Measurements from ENCODE around the gene CFHR4.
"Not testable (repeated sequence)": the region's sequence is repeated elsewhere in the genome, so short reads cannot be mapped to it uniquely, and the experiment has no call there.

Gene CFHR4

GRCh38 chr1:196866974-196867373 lies 20.9 kb upstream of the CFHR4 start:
- TF ChIP-seq CTCF (IDR thresholded peaks at IDR 0.05; ENCODE audit: extremely low read depth, missing control alignments) = no peak

GRCh38 chr1:196873385-196873784 lies 14.5 kb upstream of the CFHR4 start:
- DNase-seq (ENCODE audit: low spot score) = no peak
- no peak for TF ChIP-seq CTCF (IDR thresholded peaks at IDR 0.05; ENCODE audit: extremely low read depth, missing control alignments)

More at GRCh38 chr1:196866974-196867373, 20.9 kb upstream of the CFHR4 start:
- no peak for DNase-seq (ENCODE audit: low spot score)

GRCh38 chr1:196875935-196876334 lies 11.9 kb upstream of the CFHR4 start:
- TF ChIP-seq CTCF (IDR thresholded peaks at IDR 0.05; ENCODE audit: extremely low read depth, missing control alignments) = no peak
- DNase-seq (ENCODE audit: low spot score) = no peak

GRCh38 chr1:196877964-196878363 lies 9.9 kb upstream of the CFHR4 start:
- TF ChIP-seq CTCF (IDR thresholded peaks at IDR 0.05; ENCODE audit: extremely low read depth, missing control alignments) = no peak
- DNase-seq (ENCODE audit: low spot score) = no peak

- DNase-seq (ENCODE audit: low spot score) = not testable (repeated sequence)
Observed at GRCh38 chr1:196886560-196886959, 1.3 kb upstream of the CFHR4 start.

GRCh38 chr1:196890668-196891067 lies 2.8 kb downstream of the CFHR4 start:
- no peak for DNase-seq (ENCODE audit: low spot score)
- TF ChIP-seq CTCF (IDR thresholded peaks at IDR 0.05; ENCODE audit: extremely low read depth, missing control alignments) = no peak

GRCh38 chr1:196891251-196891650 lies 3.4 kb downstream of the CFHR4 start:
- no peak for DNase-seq (ENCODE audit: low spot score)
- TF ChIP-seq CTCF (IDR thresholded peaks at IDR 0.05; ENCODE audit: extremely low read depth, missing control alignments) = no peak

GRCh38 chr1:196896355-196896754 lies 8.5 kb downstream of the CFHR4 start:
- no peak for DNase-seq (ENCODE audit: low spot score)
- no peak for TF ChIP-seq CTCF (IDR thresholded peaks at IDR 0.05; ENCODE audit: extremely low read depth, missing control alignments)

Measured in GM20000 (cell line).